Measurements from ENCODE around the gene DNMBP.
A peak's percentile ranks its signal among the peaks of the same experiment; 100 is the strongest.

DNMBP gene

DNA sequence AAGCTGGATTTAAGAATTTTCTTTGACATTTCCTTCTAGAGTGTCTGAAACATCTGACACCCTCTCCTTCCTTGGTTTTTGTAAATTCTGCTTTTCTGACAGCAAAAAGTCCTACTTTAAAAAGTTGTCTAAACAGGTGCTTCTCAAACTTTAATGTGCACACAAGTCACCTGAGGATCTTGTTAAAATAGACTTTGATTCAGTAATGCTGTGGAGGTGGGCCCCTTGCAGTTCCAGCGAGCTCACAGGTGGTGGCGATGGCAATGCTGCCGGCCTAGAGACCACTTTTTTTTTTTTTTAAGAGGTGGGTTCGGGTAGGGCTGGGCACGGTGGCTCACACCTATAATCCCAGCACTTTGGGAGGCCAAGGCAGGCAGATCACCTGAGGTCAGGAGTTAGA is 150.2 kb downstream of the DNMBP start:
- TF ChIP-seq, protein P1, sequence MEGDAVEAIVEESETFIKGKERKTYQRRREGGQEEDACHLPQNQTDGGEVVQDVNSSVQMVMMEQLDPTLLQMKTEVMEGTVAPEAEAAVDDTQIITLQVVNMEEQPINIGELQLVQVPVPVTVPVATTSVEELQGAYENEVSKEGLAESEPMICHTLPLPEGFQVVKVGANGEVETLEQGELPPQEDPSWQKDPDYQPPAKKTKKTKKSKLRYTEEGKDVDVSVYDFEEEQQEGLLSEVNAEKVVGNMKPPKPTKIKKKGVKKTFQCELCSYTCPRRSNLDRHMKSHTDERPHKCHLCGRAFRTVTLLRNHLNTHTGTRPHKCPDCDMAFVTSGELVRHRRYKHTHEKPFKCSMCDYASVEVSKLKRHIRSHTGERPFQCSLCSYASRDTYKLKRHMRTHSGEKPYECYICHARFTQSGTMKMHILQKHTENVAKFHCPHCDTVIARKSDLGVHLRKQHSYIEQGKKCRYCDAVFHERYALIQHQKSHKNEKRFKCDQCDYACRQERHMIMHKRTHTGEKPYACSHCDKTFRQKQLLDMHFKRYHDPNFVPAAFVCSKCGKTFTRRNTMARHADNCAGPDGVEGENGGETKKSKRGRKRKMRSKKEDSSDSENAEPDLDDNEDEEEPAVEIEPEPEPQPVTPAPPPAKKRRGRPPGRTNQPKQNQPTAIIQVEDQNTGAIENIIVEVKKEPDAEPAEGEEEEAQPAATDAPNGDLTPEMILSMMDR (conservative IDR thresholded peaks at IDR 0.05; ENCODE audit: low read depth, low read length) = 0 out of 2 replicates have a peak, but pooled peaks have one; percentile 18
- no peak overlapping the region for H2AFZ ChIP-seq (ENCODE audit: low read depth)
- no peaks in the 10 kb centered on the region for H3K27me3 ChIP-seq (ENCODE audit: insufficient read depth, low read depth)
- no peaks in the 10 kb centered on the region for H3K4me1 ChIP-seq (ENCODE audit: low read depth, poor library complexity, severe bottlenecking)
- H4K20me1 ChIP-seq (ENCODE audit: insufficient read depth) = no peaks in the 10 kb centered on the region
- no peaks in the 10 kb centered on the region for H3K36me3 ChIP-seq (ENCODE audit: insufficient read depth)
- H3K27ac ChIP-seq = no peak overlapping the region
- no peak overlapping the region for H3K4me3 ChIP-seq (IDR thresholded peaks at IDR 0.05; ENCODE audit: insufficient read depth, low read depth, low read length)
- no peak overlapping the region for H3K9ac ChIP-seq
- no peaks in the 10 kb centered on the region for H3K79me2 ChIP-seq (ENCODE audit: insufficient read depth, low read depth)
- H3K4me2 ChIP-seq = no peak overlapping the region

DNA sequence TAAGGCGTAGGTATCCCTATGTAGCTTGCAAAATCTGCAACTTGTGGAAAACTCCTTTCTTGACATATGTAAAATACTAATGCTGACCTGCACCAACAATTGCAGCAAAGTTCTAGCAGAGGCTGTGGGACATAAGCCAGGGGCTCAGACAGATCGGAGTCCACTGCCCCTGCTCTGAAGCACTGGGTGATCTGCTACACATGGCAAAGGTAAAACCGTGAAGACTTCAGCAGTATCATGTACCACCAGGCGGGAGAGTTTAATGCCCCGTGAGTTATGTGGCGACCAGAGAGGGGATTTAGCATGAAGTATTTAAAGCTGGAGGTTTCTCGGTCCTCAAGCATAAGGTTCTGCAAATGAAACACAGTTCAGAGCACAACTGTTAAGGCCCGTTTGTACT is 150.9 kb downstream of the DNMBP start:
- H2AFZ ChIP-seq (ENCODE audit: low read depth) = no peak overlapping the region
- no peak overlapping the region for H3K9ac ChIP-seq
- H4K20me1 ChIP-seq (ENCODE audit: insufficient read depth) = no peaks in the 10 kb centered on the region
- TF ChIP-seq, protein P1 (conservative IDR thresholded peaks at IDR 0.05; ENCODE audit: low read depth, low read length) = no peak
- H3K4me3 ChIP-seq (IDR thresholded peaks at IDR 0.05; ENCODE audit: insufficient read depth, low read depth, low read length) = no peak overlapping the region
- H3K4me2 ChIP-seq = no peak overlapping the region
- H3K27me3 ChIP-seq (ENCODE audit: insufficient read depth, low read depth) = no peaks in the 10 kb centered on the region
- no peaks in the 10 kb centered on the region for H3K79me2 ChIP-seq (ENCODE audit: insufficient read depth, low read depth)
- no peaks in the 10 kb centered on the region for H3K36me3 ChIP-seq (ENCODE audit: insufficient read depth)
- no peaks in the 10 kb centered on the region for H3K4me1 ChIP-seq (ENCODE audit: low read depth, poor library complexity, severe bottlenecking)
- no peak overlapping the region for H3K27ac ChIP-seq

DNA sequence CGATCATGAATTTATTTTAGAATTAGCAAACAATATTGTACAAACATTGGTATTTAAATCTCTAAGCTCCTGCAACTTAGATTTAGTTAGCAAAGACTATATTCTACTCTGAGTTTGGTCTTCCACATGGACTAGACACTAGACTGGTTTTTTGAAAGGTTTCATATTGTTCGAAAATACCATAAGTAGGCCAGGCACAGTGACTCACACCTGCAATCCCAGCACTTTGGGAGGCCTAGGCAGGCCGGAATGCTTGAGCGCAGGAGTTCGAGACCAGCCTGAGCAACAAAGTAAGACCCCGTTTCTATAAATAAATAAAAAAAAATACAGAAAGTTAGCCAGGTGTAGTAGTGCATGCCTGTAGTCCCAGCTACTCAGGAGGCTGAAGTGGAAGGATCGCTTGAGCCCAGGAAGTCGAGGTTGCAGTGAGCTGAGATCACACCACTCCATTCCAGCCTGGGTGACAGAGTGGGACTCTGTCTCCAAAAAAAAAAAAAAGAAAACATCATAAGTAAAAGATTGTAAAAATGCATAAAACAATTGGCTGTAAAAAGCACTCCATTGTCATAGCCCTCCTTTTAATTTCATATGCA is 154.2 kb downstream of the DNMBP start:
- H3K4me1 ChIP-seq (ENCODE audit: low read depth, poor library complexity, severe bottlenecking) = no peaks in the 10 kb centered on the region
- no peak overlapping the region for H3K4me2 ChIP-seq
- no peaks in the 10 kb centered on the region for H4K20me1 ChIP-seq (ENCODE audit: insufficient read depth)
- H3K36me3 ChIP-seq (ENCODE audit: insufficient read depth) = no peaks in the 10 kb centered on the region
- H3K27me3 ChIP-seq (ENCODE audit: insufficient read depth, low read depth) = no peaks in the 10 kb centered on the region
- TF ChIP-seq, protein P1 (conservative IDR thresholded peaks at IDR 0.05; ENCODE audit: low read depth, low read length) = no peak
- H3K27ac ChIP-seq = no peak overlapping the region
- H2AFZ ChIP-seq (ENCODE audit: low read depth) = no peak overlapping the region
- no peaks in the 10 kb centered on the region for H3K79me2 ChIP-seq (ENCODE audit: insufficient read depth, low read depth)
- no peak overlapping the region for H3K9ac ChIP-seq
- no peak overlapping the region for H3K4me3 ChIP-seq (IDR thresholded peaks at IDR 0.05; ENCODE audit: insufficient read depth, low read depth, low read length)

DNA sequence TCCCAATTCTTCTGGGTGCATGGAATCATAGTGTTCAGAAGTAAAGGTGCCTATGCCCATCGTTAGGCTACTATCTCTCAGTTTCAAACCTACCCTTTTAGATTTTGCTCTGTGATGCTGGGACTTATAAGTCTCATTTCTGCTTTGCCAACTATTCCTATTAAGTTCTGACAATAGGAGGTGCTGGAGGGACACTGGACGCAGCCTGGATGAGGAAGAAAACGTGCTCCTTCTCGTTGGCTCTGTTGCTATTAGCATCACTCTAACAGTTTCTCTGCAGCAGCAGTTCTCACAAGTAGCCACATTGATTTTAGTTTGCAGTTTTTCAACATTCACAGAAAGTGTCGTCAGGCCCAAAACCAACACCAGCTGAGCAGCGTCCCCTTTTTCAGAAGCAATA is 154.9 kb downstream of the DNMBP start:
- Histone ChIP-seq H3K4me2 (no peak overlapping the region), H3K36me3 (ENCODE audit: insufficient read depth) (no peaks in the 10 kb centered on the region), H3K79me2 (ENCODE audit: insufficient read depth, low read depth) (no peaks in the 10 kb centered on the region), H2AFZ (ENCODE audit: low read depth) (no peak overlapping the region), H3K4me1 (ENCODE audit: low read depth, poor library complexity, severe bottlenecking) (no peaks in the 10 kb centered on the region), H3K9ac (no peak overlapping the region), H4K20me1 (ENCODE audit: insufficient read depth) (no peaks in the 10 kb centered on the region), H3K27me3 (ENCODE audit: insufficient read depth, low read depth) (no peaks in the 10 kb centered on the region), H3K4me3 (IDR thresholded peaks at IDR 0.05; ENCODE audit: insufficient read depth, low read depth, low read length) (no peak overlapping the region), H3K27ac (no peak overlapping the region)
- TF ChIP-seq, protein P1 (conservative IDR thresholded peaks at IDR 0.05; ENCODE audit: low read depth, low read length) = no peak
